BE2C (cell line): ENCODE data around the gene BGN.

ENCODE experiments used
- DNase-seq: peaks from one replicate; pipeline ENCODE4 v3.0.0-alpha.2; 2020
- H3K27me3 ChIP-seq: fragments of 250-450 bp; sonication (Bioruptor Pico); 2 replicates; pipeline ENCODE4 v1.5.1; 2020; ENCODE audit warnings: mild to moderate bottlenecking
- H3K36me3 ChIP-seq: fragments of 250-450 bp; sonication (Bioruptor Pico); 2 replicates; pipeline ENCODE4 v1.5.1; 2020; ENCODE audit warnings: mild to moderate bottlenecking
- H3K4me1 ChIP-seq: fragments of 250-450 bp; sonication (Bioruptor Pico); 2 replicates; pipeline ENCODE4 v1.5.1; 2020
- H3K4me3 ChIP-seq: 2 replicates; pipeline ENCODE4 v1.5.1; 2011; ENCODE audit warnings: low read depth, low read length
- H3K9me3 ChIP-seq: fragments of 250-450 bp; sonication (Bioruptor Pico); 2 replicates; pipeline ENCODE4 v1.5.1; 2020
- TF ChIP-seq, protein P1 (sequence below): IDR thresholded peaks from 2 replicates; pipeline ENCODE4 v1.5.1; 2012; ENCODE audit warnings: mild to moderate bottlenecking, low read depth, low read length

BGN gene

DNA sequence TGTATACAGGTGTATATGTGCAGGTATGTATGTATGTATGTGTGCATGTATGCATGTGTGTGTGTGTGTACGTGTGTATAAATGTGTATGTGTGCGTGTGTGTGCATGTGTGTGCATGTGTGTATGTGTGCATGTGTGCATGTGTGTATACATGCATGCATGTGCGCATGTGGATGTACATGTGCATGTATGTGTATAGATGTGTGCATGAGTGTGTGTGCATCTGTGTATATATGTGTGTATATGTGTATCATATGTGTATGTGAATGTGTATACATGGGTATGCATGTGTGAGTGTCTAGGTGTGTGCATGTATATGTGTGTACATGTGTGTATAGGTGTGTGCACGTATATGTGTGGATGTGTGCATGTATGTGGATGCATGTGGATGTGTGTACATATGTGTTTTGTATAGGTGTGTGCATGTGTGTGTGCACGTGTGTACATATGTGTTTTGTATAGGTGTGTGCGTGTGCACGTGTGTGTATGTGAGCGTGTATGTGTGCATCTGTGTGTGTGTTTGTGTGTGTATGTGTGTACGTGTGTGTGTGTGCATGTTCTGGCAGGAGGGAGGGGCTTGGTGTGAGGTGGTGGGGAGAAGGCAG lies 6.0 kb downstream of the BGN start:
- TF ChIP-seq, protein P1, sequence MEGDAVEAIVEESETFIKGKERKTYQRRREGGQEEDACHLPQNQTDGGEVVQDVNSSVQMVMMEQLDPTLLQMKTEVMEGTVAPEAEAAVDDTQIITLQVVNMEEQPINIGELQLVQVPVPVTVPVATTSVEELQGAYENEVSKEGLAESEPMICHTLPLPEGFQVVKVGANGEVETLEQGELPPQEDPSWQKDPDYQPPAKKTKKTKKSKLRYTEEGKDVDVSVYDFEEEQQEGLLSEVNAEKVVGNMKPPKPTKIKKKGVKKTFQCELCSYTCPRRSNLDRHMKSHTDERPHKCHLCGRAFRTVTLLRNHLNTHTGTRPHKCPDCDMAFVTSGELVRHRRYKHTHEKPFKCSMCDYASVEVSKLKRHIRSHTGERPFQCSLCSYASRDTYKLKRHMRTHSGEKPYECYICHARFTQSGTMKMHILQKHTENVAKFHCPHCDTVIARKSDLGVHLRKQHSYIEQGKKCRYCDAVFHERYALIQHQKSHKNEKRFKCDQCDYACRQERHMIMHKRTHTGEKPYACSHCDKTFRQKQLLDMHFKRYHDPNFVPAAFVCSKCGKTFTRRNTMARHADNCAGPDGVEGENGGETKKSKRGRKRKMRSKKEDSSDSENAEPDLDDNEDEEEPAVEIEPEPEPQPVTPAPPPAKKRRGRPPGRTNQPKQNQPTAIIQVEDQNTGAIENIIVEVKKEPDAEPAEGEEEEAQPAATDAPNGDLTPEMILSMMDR, result no peak
- Histone ChIP-seq H3K9me3 (no peaks in the 10 kb centered on the region), H3K4me1 (peaks cover 3% of the 10 kb centered on the region; the same call in 1 of the 2 replicates), H3K27me3 (no peaks in the 10 kb centered on the region), H3K36me3 (no peaks in the 10 kb centered on the region), H3K4me3 (no peak overlapping the region)
- no peak for DNase-seq

DNA sequence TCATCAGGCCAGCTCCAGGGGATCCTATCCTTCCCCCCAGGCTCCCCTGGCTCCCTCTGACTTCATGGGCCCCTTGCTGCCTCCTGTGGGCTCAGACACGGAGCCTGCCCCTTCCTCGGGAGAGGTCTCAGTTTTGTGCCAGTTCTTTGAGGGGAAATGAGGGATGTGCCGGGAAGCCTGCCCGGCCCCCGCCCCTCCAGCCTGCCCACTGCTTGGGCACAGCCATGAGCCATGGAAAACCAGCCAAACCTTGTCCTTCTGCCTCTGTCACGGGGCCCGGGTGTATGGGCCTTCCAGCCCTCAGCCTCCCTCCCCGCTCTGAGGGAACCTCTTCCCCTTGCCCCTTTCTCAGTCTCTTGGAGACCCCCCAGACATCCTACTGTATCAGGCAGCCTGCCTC lies 6.8 kb downstream of the BGN start:
- peaks cover 3% of the 10 kb centered on the region; the same call in 1 of the 2 replicates for H3K4me1 ChIP-seq
- no peaks in the 10 kb centered on the region for H3K36me3 ChIP-seq
- no peak overlapping the region for H3K4me3 ChIP-seq
- no peaks in the 10 kb centered on the region for H3K9me3 ChIP-seq
- H3K27me3 ChIP-seq, result no peaks in the 10 kb centered on the region
- no peak for DNase-seq
- TF ChIP-seq, protein P1, result no peak

DNA sequence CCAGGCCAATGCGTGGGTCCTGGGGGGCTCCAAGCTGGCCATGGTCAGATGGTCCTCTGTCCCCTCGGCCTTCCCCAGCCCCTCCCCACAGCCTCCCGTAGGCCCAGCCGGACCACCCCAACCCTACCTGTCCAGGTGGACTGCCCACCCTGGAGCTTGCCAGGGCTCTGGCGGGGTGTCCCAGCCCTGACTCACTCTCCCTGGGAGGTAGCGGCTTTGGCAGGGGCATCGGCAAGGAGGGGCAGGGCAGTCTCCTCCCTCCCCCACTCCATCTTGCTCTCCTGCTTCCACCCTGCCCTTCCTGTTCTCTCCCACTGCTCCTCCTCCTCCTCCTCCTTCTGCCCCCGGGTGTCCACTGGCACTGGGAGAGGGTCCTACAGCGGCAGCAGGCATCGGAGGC lies 7.4 kb downstream of the BGN start:
- H3K4me3 ChIP-seq, result no peak overlapping the region
- peaks cover 3% of the 10 kb centered on the region; the same call in 1 of the 2 replicates for H3K4me1 ChIP-seq
- H3K36me3 ChIP-seq, result no peaks in the 10 kb centered on the region
- no peaks in the 10 kb centered on the region for H3K27me3 ChIP-seq
- TF ChIP-seq, protein P1, result no peak
- DNase-seq, result no peak
- H3K9me3 ChIP-seq, result no peaks in the 10 kb centered on the region

DNA sequence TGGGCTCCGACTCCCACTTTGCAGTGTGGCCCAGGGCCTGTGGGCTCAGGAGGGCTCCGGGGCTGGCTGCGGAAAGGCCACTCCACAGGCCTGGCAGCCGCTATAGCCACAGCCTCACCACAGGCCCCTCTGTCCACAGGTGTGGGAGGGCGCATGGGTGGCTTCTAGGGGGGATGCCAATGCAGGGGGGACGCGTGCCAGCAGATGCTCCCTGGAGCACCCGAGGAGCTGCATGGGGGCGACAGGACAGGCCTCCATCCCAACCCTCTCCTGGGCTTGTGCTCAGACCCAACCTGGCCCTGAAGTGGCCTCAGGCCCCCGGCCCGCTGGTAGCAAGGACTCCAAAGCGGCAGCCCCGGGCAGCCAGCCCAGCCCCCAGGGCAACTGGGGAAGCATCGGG lies 8.0 kb downstream of the BGN start:
- Histone ChIP-seq H3K27me3 (no peaks in the 10 kb centered on the region), H3K4me3 (no peak overlapping the region), H3K36me3 (no peaks in the 10 kb centered on the region), H3K4me1 (peaks cover 4% of the 10 kb centered on the region), H3K9me3 (no peaks in the 10 kb centered on the region)
- no peak for DNase-seq
- TF ChIP-seq, protein P1, result no peak

DNA sequence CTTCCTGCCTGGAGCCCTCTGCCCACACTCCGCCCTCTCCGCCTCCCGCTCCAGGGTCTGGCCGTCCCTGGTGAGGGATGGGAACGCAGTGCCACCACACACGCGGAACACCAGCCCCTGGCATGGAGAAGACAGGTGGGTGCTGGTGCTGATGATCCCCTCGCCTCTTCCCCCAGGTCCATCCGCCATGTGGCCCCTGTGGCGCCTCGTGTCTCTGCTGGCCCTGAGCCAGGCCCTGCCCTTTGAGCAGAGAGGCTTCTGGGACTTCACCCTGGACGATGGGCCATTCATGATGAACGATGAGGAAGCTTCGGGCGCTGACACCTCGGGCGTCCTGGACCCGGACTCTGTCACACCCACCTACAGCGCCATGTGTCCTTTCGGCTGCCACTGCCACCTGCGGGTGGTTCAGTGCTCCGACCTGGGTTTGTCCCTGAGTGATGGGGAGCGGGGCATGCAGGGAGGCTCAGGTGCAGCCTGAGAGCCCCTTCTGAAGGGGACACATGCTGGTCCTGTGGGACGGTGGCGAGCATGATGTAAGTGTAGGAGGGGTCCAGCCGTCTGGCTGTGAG lies 9.8 kb downstream of the BGN start:
- peaks cover 5% of the 10 kb centered on the region for H3K4me1 ChIP-seq
- H3K9me3 ChIP-seq, result no peaks in the 10 kb centered on the region
- H3K27me3 ChIP-seq, result no peaks in the 10 kb centered on the region
- no peak for DNase-seq
- H3K4me3 ChIP-seq, result no peak overlapping the region
- H3K36me3 ChIP-seq, result no peaks in the 10 kb centered on the region
- TF ChIP-seq, protein P1, result no peak

DNA sequence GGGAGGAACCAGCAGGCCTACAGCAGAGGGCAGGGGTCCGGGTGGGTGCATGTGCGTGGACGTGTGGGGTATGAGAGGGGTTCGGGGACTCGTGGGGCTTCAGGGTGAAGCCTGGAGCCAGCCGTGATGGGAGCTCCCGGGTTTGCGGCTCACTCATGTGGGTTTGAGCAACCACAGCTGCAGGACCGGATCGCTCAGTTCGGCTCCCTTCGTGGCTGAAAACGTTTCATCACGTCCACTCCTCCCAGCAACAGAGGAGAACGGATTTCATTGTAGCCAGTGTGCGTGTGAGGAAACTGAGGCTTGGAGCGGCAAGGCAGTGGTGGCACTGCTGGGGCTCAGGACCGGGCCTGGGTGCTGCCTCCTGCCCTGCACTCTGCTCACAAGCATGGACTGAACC lies 10.6 kb downstream of the BGN start:
- no peak for DNase-seq
- TF ChIP-seq, protein P1, result no peak
- Histone ChIP-seq H3K4me1 (peaks cover 5% of the 10 kb centered on the region), H3K36me3 (no peaks in the 10 kb centered on the region), H3K9me3 (no peaks in the 10 kb centered on the region), H3K4me3 (no peak overlapping the region), H3K27me3 (no peaks in the 10 kb centered on the region)
